DOHH2 (cell line): ENCODE measurements around the gene CPA3.

Experiments
- CTCF ChIP-seq: fragments of 200-600 bp; sonication (generic); IDR thresholded peaks from one replicate; pipeline ENCODE4 v1.5.1; 2014; ENCODE audit warnings: antibody characterized with exemption, mild to moderate bottlenecking, low read depth, low read length; ENCODE audit not compliant: poor library complexity, severe bottlenecking
- EZH2phosphoT487 ChIP-seq: fragments of 200-600 bp; sonication (generic); IDR thresholded peaks from 2 replicates; pipeline ENCODE4 v1.6.1; 2017; ENCODE audit warnings: borderline replicate concordance, mild to moderate bottlenecking, antibody characterized with exemption, low read length, moderate library complexity, mixed read lengths

- TF ChIP-seq CTCF (no peak), EZH2phosphoT487 (no peak)
These were observed 60.7 kb downstream of the CPA3 start for GRCh38 chr3:148925845-148926244.
